ENCODE measurements around the gene GREM1. TPM values are rescaled to one million over a fixed set of nuclear protein-coding genes. Genes with fewer than 3 reads are reported as not detected.

GREM1 gene
- total and polyA plus RNA-seq, 4 donors, result 0.06 to 2.4 (median 1.7) TPM

DNA sequence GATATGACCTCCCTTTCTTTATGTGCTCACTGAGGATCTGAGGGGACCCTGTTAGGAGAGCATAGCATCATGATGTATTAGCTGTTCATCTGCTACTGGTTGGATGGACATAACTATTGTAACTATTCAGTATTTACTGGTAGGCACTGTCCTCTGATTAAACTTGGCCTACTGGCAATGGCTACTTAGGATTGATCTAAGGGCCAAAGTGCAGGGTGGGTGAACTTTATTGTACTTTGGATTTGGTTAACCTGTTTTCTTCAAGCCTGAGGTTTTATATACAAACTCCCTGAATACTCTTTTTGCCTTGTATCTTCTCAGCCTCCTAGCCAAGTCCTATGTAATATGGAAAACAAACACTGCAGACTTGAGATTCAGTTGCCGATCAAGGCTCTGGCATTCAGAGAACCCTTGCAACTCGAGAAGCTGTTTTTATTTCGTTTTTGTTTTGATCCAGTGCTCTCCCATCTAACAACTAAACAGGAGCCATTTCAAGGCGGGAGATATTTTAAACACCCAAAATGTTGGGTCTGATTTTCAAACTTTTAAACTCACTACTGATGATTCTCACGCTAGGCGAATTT lies 14.9 kb downstream of the GREM1 start:
- no peak for DNase-seq
- 84 to 89% methylated on average over 6 of the region's 6 CpGs for WGBS, 2 donors
- peaks cover 0 to 13% (median 3%) of the 10 kb centered on the region in 3 donors for H3K27me3 ChIP-seq (ENCODE audit: control insufficient read depth in 3 of 3, insufficient read depth in 3 of 3, low read length in 2 of 3)
- no peak overlapping the region for H3K9ac ChIP-seq (ENCODE audit: insufficient read depth in 1 of 2, low read length in 2 of 2)
- TF ChIP-seq, protein P1, sequence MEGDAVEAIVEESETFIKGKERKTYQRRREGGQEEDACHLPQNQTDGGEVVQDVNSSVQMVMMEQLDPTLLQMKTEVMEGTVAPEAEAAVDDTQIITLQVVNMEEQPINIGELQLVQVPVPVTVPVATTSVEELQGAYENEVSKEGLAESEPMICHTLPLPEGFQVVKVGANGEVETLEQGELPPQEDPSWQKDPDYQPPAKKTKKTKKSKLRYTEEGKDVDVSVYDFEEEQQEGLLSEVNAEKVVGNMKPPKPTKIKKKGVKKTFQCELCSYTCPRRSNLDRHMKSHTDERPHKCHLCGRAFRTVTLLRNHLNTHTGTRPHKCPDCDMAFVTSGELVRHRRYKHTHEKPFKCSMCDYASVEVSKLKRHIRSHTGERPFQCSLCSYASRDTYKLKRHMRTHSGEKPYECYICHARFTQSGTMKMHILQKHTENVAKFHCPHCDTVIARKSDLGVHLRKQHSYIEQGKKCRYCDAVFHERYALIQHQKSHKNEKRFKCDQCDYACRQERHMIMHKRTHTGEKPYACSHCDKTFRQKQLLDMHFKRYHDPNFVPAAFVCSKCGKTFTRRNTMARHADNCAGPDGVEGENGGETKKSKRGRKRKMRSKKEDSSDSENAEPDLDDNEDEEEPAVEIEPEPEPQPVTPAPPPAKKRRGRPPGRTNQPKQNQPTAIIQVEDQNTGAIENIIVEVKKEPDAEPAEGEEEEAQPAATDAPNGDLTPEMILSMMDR (IDR thresholded peaks at IDR 0.05; ENCODE audit: control extremely low read depth, extremely low read depth), result no peak
- no peak overlapping the region for H3K4me3 ChIP-seq
- no peaks in the 10 kb centered on the region for H3K9me3 ChIP-seq (ENCODE audit: control insufficient read depth in 4 of 4, insufficient read depth in 3 of 4, low read length in 3 of 4)
- no peak overlapping the region for H3K27ac ChIP-seq (ENCODE audit: low read depth in 1 of 2, low read length in 1 of 2)
- no peak for ATAC-seq (ENCODE audit: insufficient read depth, low FRiP score)
- no peaks in the 10 kb centered on the region for H3K36me3 ChIP-seq (ENCODE audit: control insufficient read depth in 4 of 4, insufficient read depth in 4 of 4, low read length in 4 of 4)
- H3K4me1 ChIP-seq (ENCODE audit: control insufficient read depth in 5 of 5, insufficient read depth in 5 of 5, low read length in 5 of 5), result peaks cover 0 to 3% (median 0%) of the 10 kb centered on the region in 5 donors

DNA sequence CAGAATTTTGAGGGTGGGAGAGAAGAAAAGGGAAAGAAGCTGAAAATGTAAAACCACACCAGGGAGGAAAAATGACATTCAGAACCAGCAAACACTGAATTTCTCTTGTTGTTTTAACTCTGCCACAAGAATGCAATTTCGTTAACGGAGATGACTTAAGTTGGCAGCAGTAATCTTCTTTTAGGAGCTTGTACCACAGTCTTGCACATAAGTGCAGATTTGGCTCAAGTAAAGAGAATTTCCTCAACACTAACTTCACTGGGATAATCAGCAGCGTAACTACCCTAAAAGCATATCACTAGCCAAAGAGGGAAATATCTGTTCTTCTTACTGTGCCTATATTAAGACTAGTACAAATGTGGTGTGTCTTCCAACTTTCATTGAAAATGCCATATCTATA lies 15.5 kb downstream of the GREM1 start:
- WGBS, 2 donors, result 79 to 92% methylated on average over 3 of the region's 3 CpGs
- no peak for ATAC-seq (ENCODE audit: insufficient read depth, low FRiP score)
- no peaks in the 10 kb centered on the region for H3K36me3 ChIP-seq (ENCODE audit: control insufficient read depth in 4 of 4, insufficient read depth in 4 of 4, low read length in 4 of 4)
- H3K9me3 ChIP-seq (ENCODE audit: control insufficient read depth in 4 of 4, insufficient read depth in 3 of 4, low read length in 3 of 4), result no peaks in the 10 kb centered on the region
- DNase-seq, result no peak
- no peak overlapping the region for H3K9ac ChIP-seq (ENCODE audit: insufficient read depth in 1 of 2, low read length in 2 of 2)
- TF ChIP-seq, protein P1 (IDR thresholded peaks at IDR 0.05; ENCODE audit: control extremely low read depth, extremely low read depth), result no peak
- no peak overlapping the region for H3K27ac ChIP-seq (ENCODE audit: low read depth in 1 of 2, low read length in 1 of 2)
- no peak overlapping the region for H3K4me3 ChIP-seq
- H3K4me1 ChIP-seq (ENCODE audit: control insufficient read depth in 5 of 5, insufficient read depth in 5 of 5, low read length in 5 of 5), result peaks cover 0 to 3% (median 0%) of the 10 kb centered on the region in 5 donors
- peaks cover 0 to 13% (median 3%) of the 10 kb centered on the region in 3 donors for H3K27me3 ChIP-seq (ENCODE audit: control insufficient read depth in 3 of 3, insufficient read depth in 3 of 3, low read length in 2 of 3)

DNA sequence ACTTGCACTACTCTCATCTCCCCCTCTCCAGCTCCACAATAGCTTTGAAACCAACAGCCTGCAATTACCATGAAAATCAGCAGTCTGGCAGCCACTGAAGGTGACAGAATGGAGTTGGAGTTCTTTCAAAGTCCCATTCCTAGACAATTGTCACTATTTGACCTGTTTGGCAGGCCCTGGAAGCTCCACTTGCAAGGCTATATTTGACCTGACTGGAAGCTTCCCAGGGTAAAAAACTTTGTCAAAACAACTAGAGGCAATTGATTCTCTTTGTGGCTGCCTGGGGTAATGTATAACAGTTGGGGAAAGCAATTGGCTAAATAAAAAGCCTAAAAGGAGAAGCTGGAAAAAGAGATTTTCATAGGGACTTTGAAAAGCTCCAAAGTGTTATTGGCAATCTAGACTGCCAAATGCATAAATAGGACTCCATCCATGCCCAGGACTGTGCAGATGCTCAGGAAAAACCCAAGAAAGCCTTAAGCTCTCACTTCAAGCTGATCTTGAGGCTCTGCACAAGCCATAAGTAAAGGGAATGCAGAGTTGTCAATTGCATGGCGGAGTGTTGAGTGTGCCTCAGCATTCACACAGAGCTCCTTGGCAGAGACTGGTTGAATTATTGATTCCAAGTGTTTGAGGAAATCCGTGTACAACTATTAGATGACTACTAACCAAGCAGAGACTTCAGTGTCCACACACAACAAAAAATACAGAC lies 18.3 kb downstream of the GREM1 start:
- no peak overlapping the region for H3K4me3 ChIP-seq
- no peak overlapping the region for H3K9ac ChIP-seq (ENCODE audit: insufficient read depth in 1 of 2, low read length in 2 of 2)
- peaks cover 0 to 3% (median 0%) of the 10 kb centered on the region in 4 donors for H3K9me3 ChIP-seq (ENCODE audit: control insufficient read depth in 4 of 4, insufficient read depth in 3 of 4, low read length in 3 of 4)
- no peak for ATAC-seq (ENCODE audit: insufficient read depth, low FRiP score)
- WGBS, 2 donors, result 84 to 88% methylated on average over 2 of the region's 2 CpGs
- H3K4me1 ChIP-seq (ENCODE audit: control insufficient read depth in 5 of 5, insufficient read depth in 5 of 5, low read length in 5 of 5), result no peaks in the 10 kb centered on the region
- H3K27ac ChIP-seq (ENCODE audit: low read depth in 1 of 2, low read length in 1 of 2), result no peak overlapping the region
- peaks cover 0 to 9% (median under 1%) of the 10 kb centered on the region in 3 donors for H3K27me3 ChIP-seq (ENCODE audit: control insufficient read depth in 3 of 3, insufficient read depth in 3 of 3, low read length in 2 of 3)
- TF ChIP-seq, protein P1 (IDR thresholded peaks at IDR 0.05; ENCODE audit: control extremely low read depth, extremely low read depth), result no peak
- no peaks in the 10 kb centered on the region for H3K36me3 ChIP-seq (ENCODE audit: control insufficient read depth in 4 of 4, insufficient read depth in 4 of 4, low read length in 4 of 4)
- DNase-seq, result no peak

All from lung (tissue), 12 donors.